ENCODE measurements around the gene CTRL. TPM values are rescaled to one million over a fixed set of nuclear protein-coding genes. Genes with fewer than 3 reads are reported as not detected.
"Not testable (repeated sequence)": the region's sequence is repeated elsewhere in the genome, so short reads cannot be mapped to it uniquely, and the experiment has no call there.

CTRL gene
- total RNA-seq, 6 experiments from 2014 or later: 0.25 to 0.63 (median 0.43) TPM

DNA sequence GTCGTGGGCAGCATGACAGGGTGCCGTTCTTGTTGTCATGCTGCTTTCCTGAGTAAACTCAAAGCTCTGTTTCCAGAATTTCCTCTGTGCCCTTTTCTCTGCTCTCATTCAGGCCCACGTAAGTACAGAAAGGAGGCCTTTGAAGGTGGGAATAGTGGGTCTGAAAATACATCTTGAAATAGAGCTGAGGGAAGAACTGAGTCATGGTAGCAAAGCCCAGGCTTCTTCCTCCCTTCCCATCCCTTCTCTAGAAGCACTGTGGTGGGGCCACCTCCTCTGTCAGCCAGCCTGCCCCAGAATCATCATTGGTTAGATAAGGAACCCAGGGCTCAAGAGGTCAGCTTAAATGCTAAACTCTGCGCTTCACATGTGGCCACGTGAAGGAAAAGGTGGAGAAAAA is 9.4 kb downstream of the CTRL start:
- no peak for DNase-seq
- Mint-ChIP-seq H3K9me3 (no peaks in the 10 kb centered on the region), H3K4me1 (ENCODE audit: low read depth) (peaks cover 35% of the 10 kb centered on the region), H3K27ac (no peak overlapping the region), H3K4me3 (no peak overlapping the region), H3K36me3 (ENCODE audit: low read depth) (no peaks in the 10 kb centered on the region), H3K27me3 (ENCODE audit: insufficient read depth) (peaks cover 3% of the 10 kb centered on the region)
- TF ChIP-seq, protein P1, sequence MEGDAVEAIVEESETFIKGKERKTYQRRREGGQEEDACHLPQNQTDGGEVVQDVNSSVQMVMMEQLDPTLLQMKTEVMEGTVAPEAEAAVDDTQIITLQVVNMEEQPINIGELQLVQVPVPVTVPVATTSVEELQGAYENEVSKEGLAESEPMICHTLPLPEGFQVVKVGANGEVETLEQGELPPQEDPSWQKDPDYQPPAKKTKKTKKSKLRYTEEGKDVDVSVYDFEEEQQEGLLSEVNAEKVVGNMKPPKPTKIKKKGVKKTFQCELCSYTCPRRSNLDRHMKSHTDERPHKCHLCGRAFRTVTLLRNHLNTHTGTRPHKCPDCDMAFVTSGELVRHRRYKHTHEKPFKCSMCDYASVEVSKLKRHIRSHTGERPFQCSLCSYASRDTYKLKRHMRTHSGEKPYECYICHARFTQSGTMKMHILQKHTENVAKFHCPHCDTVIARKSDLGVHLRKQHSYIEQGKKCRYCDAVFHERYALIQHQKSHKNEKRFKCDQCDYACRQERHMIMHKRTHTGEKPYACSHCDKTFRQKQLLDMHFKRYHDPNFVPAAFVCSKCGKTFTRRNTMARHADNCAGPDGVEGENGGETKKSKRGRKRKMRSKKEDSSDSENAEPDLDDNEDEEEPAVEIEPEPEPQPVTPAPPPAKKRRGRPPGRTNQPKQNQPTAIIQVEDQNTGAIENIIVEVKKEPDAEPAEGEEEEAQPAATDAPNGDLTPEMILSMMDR (IDR thresholded peaks at IDR 0.05): no peak

DNA sequence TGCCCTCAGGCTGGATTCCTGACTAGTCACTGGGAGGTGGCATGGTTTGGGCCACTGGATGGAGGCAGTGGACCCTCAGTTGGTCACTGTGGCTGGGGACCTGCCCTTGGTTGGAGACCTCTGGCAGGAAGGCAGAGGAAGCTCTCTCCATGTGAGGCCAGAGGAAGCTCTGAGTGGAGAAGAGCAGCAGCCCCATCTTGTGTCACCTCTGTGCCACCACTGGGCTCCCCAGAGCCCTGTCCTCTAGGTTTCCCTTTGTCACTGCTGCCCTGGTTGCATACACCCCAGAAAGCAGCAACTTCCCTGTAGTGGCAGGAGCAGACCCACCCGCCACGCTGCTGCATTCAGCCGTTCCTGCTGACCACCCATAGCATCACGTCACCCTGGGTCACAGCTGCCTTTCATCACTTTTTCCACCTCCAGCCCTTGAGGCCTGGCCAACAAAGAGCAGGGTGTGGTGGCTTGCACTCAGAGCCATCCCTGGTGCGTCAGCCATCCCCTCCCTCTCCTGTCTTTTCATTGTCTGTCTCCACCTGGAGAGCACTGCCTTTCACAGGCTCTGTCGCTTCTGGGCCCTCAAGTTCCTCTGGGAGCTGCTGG is 11.9 kb downstream of the CTRL start:
- no peaks in the 10 kb centered on the region for H3K9me3 Mint-ChIP-seq
- TF ChIP-seq, protein P1 (IDR thresholded peaks at IDR 0.05): peak; percentile 36; the same call in 1 of the 2 replicates
- H3K36me3 Mint-ChIP-seq (ENCODE audit: low read depth): peaks cover 3% of the 10 kb centered on the region; the same call in 1 of the 2 replicates
- H3K4me1 Mint-ChIP-seq (ENCODE audit: low read depth): peaks cover 60% of the 10 kb centered on the region
- DNase-seq: no peak
- H3K27me3 Mint-ChIP-seq (ENCODE audit: insufficient read depth): peaks cover 5% of the 10 kb centered on the region
- no peak overlapping the region for H3K4me3 Mint-ChIP-seq
- H3K27ac Mint-ChIP-seq: no peak overlapping the region

DNA sequence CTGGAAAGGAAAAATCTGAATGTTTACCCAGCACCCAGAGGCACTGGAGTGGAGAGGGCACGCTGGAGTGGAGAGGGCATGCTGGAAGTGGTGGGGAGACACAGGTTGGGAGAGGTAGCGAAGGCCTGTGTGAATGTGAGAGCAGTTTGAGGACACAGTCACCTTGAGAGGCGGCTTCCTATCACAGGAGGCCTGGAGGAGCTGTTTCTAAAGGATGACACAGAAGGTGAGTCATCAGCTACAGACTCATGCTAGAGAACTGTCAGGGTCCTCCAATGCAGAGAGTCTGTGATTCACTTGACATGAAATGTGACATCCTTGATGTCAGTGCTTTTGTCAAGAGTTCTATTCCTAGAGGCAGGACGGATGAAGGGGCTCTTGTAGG is 13.8 kb downstream of the CTRL start:
- DNase-seq: peak; percentile 91
- H3K27me3 Mint-ChIP-seq (ENCODE audit: insufficient read depth): peaks cover 5% of the 10 kb centered on the region
- TF ChIP-seq, protein P1 (IDR thresholded peaks at IDR 0.05): no peak
- H3K4me3 Mint-ChIP-seq: 0 out of 2 replicates have a peak overlapping the region, but pooled peaks have one; percentile 5
- H3K27ac Mint-ChIP-seq: peak overlapping the region; percentile 81
- peaks cover 5% of the 10 kb centered on the region; the same call in 1 of the 2 replicates for H3K36me3 Mint-ChIP-seq (ENCODE audit: low read depth)
- H3K4me1 Mint-ChIP-seq (ENCODE audit: low read depth): peaks cover 62% of the 10 kb centered on the region
- no peaks in the 10 kb centered on the region for H3K9me3 Mint-ChIP-seq

DNA sequence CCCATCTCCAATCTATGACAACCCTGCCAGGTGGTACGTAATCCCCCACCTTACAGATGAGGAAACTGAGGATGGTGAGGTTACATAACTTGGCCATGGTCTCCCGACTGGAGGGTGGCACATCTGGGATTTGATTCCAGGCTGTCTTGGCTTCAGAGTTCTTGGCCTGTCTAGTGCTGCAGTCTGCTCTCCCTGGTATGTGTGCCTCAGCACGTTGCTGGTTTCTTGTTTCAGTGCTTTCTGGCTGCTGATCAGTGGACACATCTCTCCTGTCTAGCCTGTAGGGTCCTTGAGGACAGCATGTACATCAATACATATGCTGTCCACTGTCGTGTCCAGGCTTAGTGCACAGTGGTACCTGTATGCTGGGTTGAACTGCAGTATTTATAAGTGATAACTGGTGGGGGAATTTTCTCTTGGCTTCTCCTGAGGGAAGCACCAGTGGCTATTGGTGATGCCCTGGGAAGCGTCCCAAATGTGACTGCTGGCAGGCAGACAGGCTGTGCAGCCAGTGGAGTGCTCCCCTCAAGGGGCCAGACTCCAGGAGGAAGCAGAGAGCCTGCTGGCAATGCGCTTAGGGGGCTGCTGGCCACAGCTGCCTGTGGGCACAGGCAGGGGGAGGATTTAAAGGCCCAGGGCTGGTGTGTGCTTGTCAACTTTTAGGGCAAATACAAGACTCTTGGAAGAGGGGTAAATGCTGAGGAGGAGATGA is 14.4 kb downstream of the CTRL start:
- DNase-seq: no peak
- no peaks in the 10 kb centered on the region for H3K9me3 Mint-ChIP-seq
- H3K4me1 Mint-ChIP-seq (ENCODE audit: low read depth): peaks cover 60% of the 10 kb centered on the region
- H3K4me3 Mint-ChIP-seq: peak overlapping the region; percentile 5; the same call in 1 of the 2 replicates
- peaks cover 5% of the 10 kb centered on the region; the same call in 1 of the 2 replicates for H3K36me3 Mint-ChIP-seq (ENCODE audit: low read depth)
- TF ChIP-seq, protein P1 (IDR thresholded peaks at IDR 0.05): no peak
- peak overlapping the region; percentile 81 for H3K27ac Mint-ChIP-seq
- peaks cover 5% of the 10 kb centered on the region for H3K27me3 Mint-ChIP-seq (ENCODE audit: insufficient read depth)

DNA sequence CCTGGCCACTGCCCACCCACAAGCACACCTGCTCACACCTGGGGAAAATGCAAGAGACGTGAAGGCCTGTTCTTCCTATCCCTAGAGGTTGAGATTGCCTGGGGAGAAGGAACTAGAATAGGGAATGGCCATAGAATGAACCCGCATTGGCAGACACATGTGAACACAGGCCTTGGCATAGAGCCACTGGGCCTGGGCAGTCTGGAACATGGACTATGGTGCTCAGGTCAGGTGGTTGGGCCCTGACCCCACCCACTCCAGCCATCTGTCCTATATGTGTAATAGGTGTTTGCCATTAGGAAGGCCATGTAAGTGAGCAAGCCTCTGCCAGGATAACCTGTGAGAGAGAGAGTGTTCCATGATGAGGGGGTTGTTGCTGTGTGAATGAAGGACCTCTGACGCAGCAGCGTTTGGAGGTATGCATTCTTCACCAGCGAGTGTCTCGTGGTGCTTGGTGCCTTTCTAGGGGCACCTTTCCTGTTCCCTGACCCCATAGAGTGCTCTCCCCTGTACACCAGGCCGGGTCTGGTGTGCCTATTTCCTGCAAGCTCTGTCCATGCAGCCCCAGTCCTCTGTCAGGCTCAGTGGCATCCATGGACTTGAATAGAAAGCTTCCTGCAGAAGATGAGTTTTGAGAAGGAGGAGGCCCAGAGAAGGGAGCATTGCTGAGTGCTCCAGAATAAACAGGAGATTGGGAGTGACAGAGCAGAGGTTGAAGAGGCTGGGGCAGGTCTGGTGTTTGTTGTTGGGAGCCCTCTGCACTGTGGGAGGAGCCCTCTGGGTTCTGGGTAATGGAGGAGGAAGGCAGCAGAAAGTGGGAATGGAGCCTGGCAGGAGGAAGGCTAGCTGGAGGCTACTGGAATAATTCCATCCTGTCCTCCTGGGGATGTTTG is 15.6 kb downstream of the CTRL start:
- no peak for DNase-seq
- TF ChIP-seq, protein P1 (IDR thresholded peaks at IDR 0.05): no peak
- H3K27ac Mint-ChIP-seq: peak overlapping the region; percentile 81
- peaks cover 3% of the 10 kb centered on the region for H3K27me3 Mint-ChIP-seq (ENCODE audit: insufficient read depth)
- peaks cover 55% of the 10 kb centered on the region for H3K4me1 Mint-ChIP-seq (ENCODE audit: low read depth)
- H3K9me3 Mint-ChIP-seq: no peaks in the 10 kb centered on the region
- peak overlapping the region; percentile 9; the same call in 1 of the 2 replicates for H3K4me3 Mint-ChIP-seq
- H3K36me3 Mint-ChIP-seq (ENCODE audit: low read depth): peaks cover 5% of the 10 kb centered on the region; the same call in 1 of the 2 replicates

DNA sequence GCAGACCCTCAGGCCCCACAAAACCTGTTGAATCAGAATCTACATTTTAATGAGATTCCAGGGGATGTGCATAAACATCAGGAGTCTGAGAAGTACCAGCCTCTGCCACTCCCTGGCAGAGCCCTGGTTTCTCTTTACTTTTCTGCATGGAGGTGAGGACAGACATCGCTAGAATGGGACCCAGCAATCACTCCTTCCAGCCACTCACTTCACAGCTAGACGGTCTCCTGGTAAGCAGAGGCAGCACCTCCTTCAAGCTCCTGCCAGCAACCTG is 16.2 kb downstream of the CTRL start:
- not testable (repeated sequence) for DNase-seq; H3K4me3 Mint-ChIP-seq; H3K27ac Mint-ChIP-seq; H3K36me3 Mint-ChIP-seq (ENCODE audit: low read depth); H3K27me3 Mint-ChIP-seq (ENCODE audit: insufficient read depth); H3K9me3 Mint-ChIP-seq
- H3K4me1 Mint-ChIP-seq (ENCODE audit: low read depth): peaks cover 55% of the 10 kb centered on the region

Measured in HFFc6 (cell line).